HepG2 (cell line): ENCODE measurements around the gene DLG1. TPM values are rescaled to one million over a fixed set of nuclear protein-coding genes. Genes with fewer than 3 reads are reported as not detected.

Experiments used
- ATAC-seq: fragments of 200-7000 bp; cut with Tn5 transposase; 3 replicates; pipeline ENCODE4 v1.9.1; 2020; ENCODE audit warnings: mild to moderate bottlenecking, moderate library complexity
- Bru-seq: library from RNA; stranded (reverse); fragments of 400-500 nt; gene quantifications from one replicate; lab custom pipeline; 2021; lab: Mats Ljungman, UMichigan
- BruChase-seq, 2 experiments: library from RNA; stranded (reverse); fragments of 400-500 nt; gene quantifications; one replicate each; lab custom pipeline; 2021; lab: Mats Ljungman, UMichigan
- BruUV-seq: library from RNA; stranded (reverse); fragments of 400-500 nt; replicated peaks from 2 replicates; lab custom pipeline; 2021; lab: Mats Ljungman, UMichigan
- CTCF ChIA-PET: fragments of 300-600 bp; formaldehyde crosslinking; extraction: SDS; loops from one replicate; lab custom pipeline; 2021; ENCODE audit warnings: low total read pairs, inconsistent platforms, low intra/inter-chr PET ratio; lab: Yijun Ruan, JAX
- POLR2A ChIA-PET: fragments of 350-600 bp; sonication (Branson Sonifier 250); formaldehyde crosslinking; loops from one replicate; lab custom pipeline; 2020; ENCODE audit warnings: antibody characterized with exemption, inconsistent platforms; lab: Yijun Ruan, JAX
- DNase-seq: peaks from one replicate; pipeline ENCODE4 v3.0.0-alpha.2; 2015; ENCODE audit warnings: low spot score
- FAIRE-seq: peaks from 3 replicates; lab custom pipeline; 2011; peaks lifted over from hg19 to GRCh38; lab: Jason Lieb, UNC
- H2AFZ ChIP-seq: one replicate; pipeline ENCODE4 v1.6.1; 2011; ENCODE audit warnings: low read length, inconsistent platforms
- H3K27ac ChIP-seq: fragments of 300-600 bp; 3 replicates; pipeline ENCODE4 v1.8.0; 2011; ENCODE audit warnings: mixed run types, mild to moderate bottlenecking, mixed read lengths, low read length, inconsistent platforms; ENCODE audit not compliant: insufficient read depth; ENCODE audit errors: extremely low read length
- H3K27me3 ChIP-seq, 2 experiments: fragments of 200-600 bp in 1 of 2; 2 replicates in 1 of 2; 3 replicates in 1 of 2; pipeline versions ENCODE4 v1.6.0 to v1.8.0; 2011; ENCODE audit warnings: low read length in 2 of 2, mild to moderate bottlenecking in 2 of 2, moderate library complexity in 2 of 2, inconsistent platforms in 1 of 2; ENCODE audit not compliant: insufficient read depth in 2 of 2, control insufficient read depth in 1 of 2
- H3K36me3 ChIP-seq, 2 experiments: fragments of 200-600 bp in 1 of 2; replicated peaks in 1 of 2; 2 replicates in 1 of 2; 3 replicates in 1 of 2; pipeline versions ENCODE4 v1.5.1 to v1.8.0; 2011; ENCODE audit warnings: low read length in 2 of 2, inconsistent platforms in 1 of 2; ENCODE audit not compliant: insufficient read depth in 2 of 2, control insufficient read depth in 1 of 2
- H3K4me1 ChIP-seq: 2 replicates; pipeline ENCODE4 v1.5.1; 2012; ENCODE audit warnings: low read length, inconsistent platforms; ENCODE audit not compliant: insufficient read depth
- H3K4me2 ChIP-seq: 2 replicates; pipeline ENCODE4 v1.6.0; 2011; ENCODE audit warnings: low read depth, low read length, inconsistent platforms
- H3K4me3 ChIP-seq, 3 experiments: fragments of 200-600 bp in 1 of 3; sonication (generic), shearing (Covaris generic) in 1 of 3; replicated peaks in 1 of 3; 2 replicates each; pipeline ENCODE4 v1.5.1; 2011 to 2016; ENCODE audit warnings: low read length in 3 of 3, inconsistent platforms in 2 of 3, low read depth in 2 of 3, mild to moderate bottlenecking in 2 of 3, control low read depth in 1 of 3, mixed read lengths in 1 of 3; ENCODE audit not compliant: insufficient read depth in 1 of 3
- H3K79me2 ChIP-seq: one replicate; pipeline ENCODE4 v1.6.1; 2011; ENCODE audit warnings: low read length, inconsistent platforms; ENCODE audit not compliant: insufficient read depth
- H3K9ac ChIP-seq: 2 replicates; pipeline ENCODE4 v1.6.0; 2011; ENCODE audit warnings: mild to moderate bottlenecking, low read depth, low read length, inconsistent platforms; ENCODE audit not compliant: insufficient read depth
- H3K9me3 ChIP-seq: 2 replicates; pipeline ENCODE4 v1.5.1; 2012; ENCODE audit warnings: mild to moderate bottlenecking, low read length
- H4K20me1 ChIP-seq: 2 replicates; pipeline ENCODE4 v1.6.0; 2011; ENCODE audit warnings: inconsistent platforms, mild to moderate bottlenecking, low read length, moderate library complexity; ENCODE audit not compliant: insufficient read depth
- DMAP1 ChIP-seq: IDR thresholded peaks from 2 replicates; pipeline ENCODE4 v1.6.1; 2016
- FOXK1 ChIP-seq: sonication (generic); formaldehyde crosslinking; IDR thresholded peaks from 2 replicates; pipeline ENCODE4 v1.4.0; 2020; ENCODE audit warnings: low read depth, missing genetic modification reagents, borderline replicate concordance
- HNF4A ChIP-seq: sonication (generic); formaldehyde crosslinking; IDR thresholded peaks from 2 replicates; pipeline ENCODE4 v1.4.0; 2020; ENCODE audit warnings: missing genetic modification reagents
- LBX2 ChIP-seq: sonication (generic); formaldehyde crosslinking; IDR thresholded peaks from 2 replicates; pipeline ENCODE4 v1.5.0; 2020; ENCODE audit warnings: missing genetic modification reagents, mild to moderate bottlenecking, borderline replicate concordance
- NR2F1 ChIP-seq, 2 experiments: fragments of 450-650 bp in 1 of 2; formaldehyde crosslinking in 1 of 2; IDR thresholded peaks; 2 replicates each; pipeline versions ENCODE4 v1.5.0 to v1.6.1; 2016 to 2020; ENCODE audit warnings: mild to moderate bottlenecking in 1 of 2, missing compliant biosample characterization in 1 of 2, missing genetic modification reagents in 1 of 2, moderate library complexity in 1 of 2
- RARG ChIP-seq: sonication (generic); formaldehyde crosslinking; IDR thresholded peaks from 2 replicates; pipeline ENCODE4 v1.4.0; 2020; ENCODE audit warnings: low read depth, mild to moderate bottlenecking, missing genetic modification reagents
- SMC3 ChIP-seq: IDR thresholded peaks from 2 replicates; pipeline ENCODE4 v1.6.1; 2011; ENCODE audit warnings: low read length, improper control_type of control experiment
- SP5 ChIP-seq: IDR thresholded peaks from 2 replicates; pipeline ENCODE4 v1.6.1; 2016; ENCODE audit warnings: low read depth, borderline replicate concordance
- TCF12 ChIP-seq, 2 experiments: fragments of 450-650 bp in 1 of 2; sonication (generic) in 1 of 2; formaldehyde crosslinking in 1 of 2; IDR thresholded peaks; 2 replicates each; pipeline versions ENCODE4 v1.6.1 to v1.8.0; 2017 to 2022; ENCODE audit warnings: antibody characterized with exemption in 1 of 2, mild to moderate bottlenecking in 1 of 2, missing genetic modification reagents in 1 of 2, moderate library complexity in 1 of 2
- ZBTB34 ChIP-seq: sonication (generic); formaldehyde crosslinking; IDR thresholded peaks from 2 replicates; pipeline ENCODE4 v1.8.0; 2022; ENCODE audit warnings: mild to moderate bottlenecking, missing genetic modification reagents
- ZBTB37 ChIP-seq: sonication (generic); formaldehyde crosslinking; IDR thresholded peaks from 2 replicates; pipeline ENCODE4 v1.4.0; 2020; ENCODE audit warnings: mild to moderate bottlenecking, missing genetic modification reagents
- ZMYM3 ChIP-seq: sonication (generic); formaldehyde crosslinking; IDR thresholded peaks from 2 replicates; pipeline ENCODE4 v1.5.1; 2020; ENCODE audit warnings: mild to moderate bottlenecking, missing genetic modification reagents
- ZNF670 ChIP-seq: sonication (generic); formaldehyde crosslinking; IDR thresholded peaks from 2 replicates; pipeline ENCODE4 v1.8.0; 2022; ENCODE audit warnings: mild to moderate bottlenecking, missing genetic modification reagents, borderline replicate concordance
- ZNF850 ChIP-seq: sonication (generic); formaldehyde crosslinking; conservative IDR thresholded peaks from 2 replicates; pipeline ENCODE4 v1.9.0; 2021; ENCODE audit warnings: mild to moderate bottlenecking, missing genetic modification reagents
- WGBS: methylation state at CpG from one replicate; pipeline ENCODE4 v1.1.6; 2017; ENCODE audit warnings: low lambda C conversion rate; 5-methylcytosine and 5-hydroxymethylcytosine counted together
- in situ Hi-C: cut with HindIII; loops from 2 replicates; pipeline ENCODE4 v1.10.0; 2017; ENCODE audit warnings: low pct_unique_long_range_greater_than_20kb; ENCODE audit not compliant: extremely low pct_ligation_motif_present
- intact Hi-C: fragments of 100-400 bp; cut with micrococcal nuclease; formaldehyde crosslinking; loops from one replicate; pipeline ENCODE4 v1.10.0; 2022; ENCODE audit not compliant: unreplicated experiment
- long read RNA-seq, 2 experiments: library from RNA in 1 of 2; library from polyadenylated mRNA in 1 of 2; stranded (forward) in 1 of 2; unstranded in 1 of 2; transcript quantifications; one replicate each; pipeline ENCODE4 v2.0.0, GENCODE V29; 2019 to 2022
- polyA minus RNA-seq, 3 experiments: library from RNA; depleted of rRNA, polyadenylated mRNA; stranded (reverse); fragments of >200 nt; gene quantifications; 2 replicates each; pipeline ENCODE4 v1.2.3, GENCODE V29; 2011; ENCODE audit warnings: low replicate concordance in 1 of 3
- polyA plus RNA-seq, 8 experiments: library from polyadenylated mRNA; depleted of rRNA in 3 of 8; stranded (reverse) in 7 of 8; unstranded in 1 of 8; fragments of >200 nt; fragmentation: Illumina TruSeq in 4 of 8; extraction: Trizol in 4 of 8; gene quantifications; 2 replicates each; pipeline versions ENCODE4 v1.2.1 to v1.2.3, GENCODE V29; 2011 to 2016; ENCODE audit warnings: low read depth in 4 of 8, missing spikeins in 1 of 8, mixed read lengths in 1 of 8; ENCODE audit not compliant: insufficient read depth in 1 of 8
- total RNA-seq, 5 experiments: library from RNA; depleted of rRNA; stranded (reverse); fragments of >200 nt; fragmentation: Illumina TruSeq; extraction: Trizol; gene quantifications; 2 replicates each; pipeline ENCODE4 v1.2.3, GENCODE V29; 2016; ENCODE audit warnings: low read depth in 1 of 5

Gene DLG1
- 104 and 105 TPM in 2 replicates for total RNA-seq (2016; rRNA removed; fragmentation: Illumina TruSeq; extraction: Trizol)
- total RNA-seq (2016; cell fraction: cytosol; rRNA removed; fragmentation: Illumina TruSeq; extraction: Trizol; ENCODE audit: low read depth), result 40.0 and 44.2 TPM in 2 replicates
- 102 and 106 TPM in 2 replicates for total RNA-seq (2016; cell fraction: insoluble cytoplasmic fraction; rRNA removed; fragmentation: Illumina TruSeq; extraction: Trizol)
- 33.5 and 37.5 TPM in 2 replicates for total RNA-seq (2016; cell fraction: membrane; rRNA removed; fragmentation: Illumina TruSeq; extraction: Trizol)
- 208 and 219 TPM in 2 replicates for total RNA-seq (2016; cell fraction: nucleus; rRNA removed; fragmentation: Illumina TruSeq; extraction: Trizol)
- polyA plus RNA-seq (2011; rRNA removed), result 30.4 and 30.5 TPM in 2 replicates
- polyA plus RNA-seq (2011; cell fraction: cytosol; rRNA removed), result 7.7 and 13.1 TPM in 2 replicates
- polyA plus RNA-seq (2011; cell fraction: nucleus; rRNA removed), result 38.0 and 75.0 TPM in 2 replicates
- polyA plus RNA-seq (2012), result 34.1 and 38.3 TPM in 2 replicates
- 3.7 and 3.9 TPM in 2 replicates for polyA plus RNA-seq (2016; cell fraction: cytosol; fragmentation: Illumina TruSeq; extraction: Trizol; ENCODE audit: low read depth)
- polyA plus RNA-seq (2016; cell fraction: insoluble cytoplasmic fraction; fragmentation: Illumina TruSeq; extraction: Trizol; ENCODE audit: low read depth), result 67.8 and 68.9 TPM in 2 replicates
- polyA plus RNA-seq (2016; cell fraction: membrane; fragmentation: Illumina TruSeq; extraction: Trizol; ENCODE audit: low read depth), result 10.5 and 12.7 TPM in 2 replicates
- 110 and 123 TPM in 2 replicates for polyA plus RNA-seq (2016; cell fraction: nucleus; fragmentation: Illumina TruSeq; extraction: Trizol; ENCODE audit: insufficient read depth, low read depth)
- 42.3 and 46.0 TPM in 2 replicates for polyA minus RNA-seq (2011; rRNA and poly(A)+ RNA removed; ENCODE audit: low replicate concordance)
- 23.2 and 29.7 TPM in 2 replicates for polyA minus RNA-seq (2011; cell fraction: cytosol; rRNA and poly(A)+ RNA removed)
- 241 and 244 TPM in 2 replicates for polyA minus RNA-seq (2011; cell fraction: nucleus; rRNA and poly(A)+ RNA removed)
- Bru-seq, nascent RNA, result percentile 96 among the genes with signal in this experiment
- percentile 85 among the genes with signal in this experiment for BruChase-seq, experiment 1, labeled RNA remaining after a 6-hour chase
- percentile 93 among the genes with signal in this experiment for BruChase-seq, experiment 2, labeled RNA remaining after a 2-hour chase
- long read RNA-seq, experiment 1, partial matches to known transcripts, result 4 of 11 reads
- long read RNA-seq, experiment 1, other reads (novel, unspliced or antisense), result 7 of 11 reads
- long read RNA-seq, experiment 2, partial matches to known transcripts, result 5 of 36 reads
- long read RNA-seq, experiment 2, other reads (novel, unspliced or antisense), result 31 of 36 reads

- peak within 1 kb of the TSS; percentile 98 for H3K27ac ChIP-seq
- H3K4me3 ChIP-seq, result peak within 1 kb of the TSS; percentile 91 to 95 (median 94)
- peaks cover 53% of the 10 kb centered on the region for H3K4me1 ChIP-seq
- H3K9ac ChIP-seq, result peak within 1 kb of the TSS; percentile 93
- H4K20me1 ChIP-seq, result peaks cover 20% of the 10 kb centered on the region
- FAIRE-seq (peak; percentile 73), DNase-seq (peak; percentile 88), ATAC-seq (peak; percentile 78)
- no peaks in the 10 kb centered on the region; a peak in 1 of 5 replicates for H3K27me3 ChIP-seq
- H2AFZ ChIP-seq, result peak within 1 kb of the TSS; percentile 93
- H3K79me2 ChIP-seq, result peaks cover 39% of the 10 kb centered on the region
- no peaks in the 10 kb centered on the region for H3K9me3 ChIP-seq
- BruUV-seq, result no TSS peak
- intact Hi-C loops (loop anchor here (2.0 to 5.0 kb wide), 4 partner anchors 41 to 204 kb away; no protein-coding TSS in a partner anchor), in situ Hi-C loops (loop anchor here (5.0 to 10.0 kb wide), 2 partner anchors 64 to 206 kb away; no protein-coding TSS in a partner anchor)
- 2% methylated on average over 5 of the region's 29 CpGs for WGBS
- H3K4me2 ChIP-seq, result peak within 1 kb of the TSS; percentile 89
- H3K36me3 ChIP-seq, result peaks cover 0 to 1% of the 10 kb centered on the region in 2 experiments; a peak in 1 of 5 replicates
- ChIA-PET POLR2A (interaction anchor here (0.5 to 2.9 kb wide), 19 partner anchors 8 to 223 kb away, joined by 3 to 32 read pairs (median 5); no protein-coding TSS in a partner anchor), CTCF (no interaction called here)
- TF ChIP-seq ZNF850 (CRISPR knock-in tag) (0 out of 2 replicates have a peak, but pooled peaks have one; percentile 32), ZNF670 (CRISPR knock-in tag) (peak; percentile 76; the same call in 1 of the 2 replicates), TCF12 (IDR thresholded peaks at IDR 0.05) (no peak), TCF12 (CRISPR knock-in tag; IDR thresholded peaks at IDR 0.05) (peak; percentile 3; the same call in 1 of the 2 replicates), SP5 (CRISPR knock-in tag) (peak; percentile 82), ZBTB37 (CRISPR knock-in tag) (no peak), SMC3 (no peak; the same call in 1 of the 2 replicates), HNF4A (CRISPR knock-in tag) (peak; percentile 2), ZBTB34 (CRISPR knock-in tag) (no peak), LBX2 (CRISPR knock-in tag) (peak; percentile 64; the same call in 1 of the 2 replicates), FOXK1 (CRISPR knock-in tag) (no peak), RARG (no peak), DMAP1 (CRISPR knock-in tag) (peak; percentile 32; the same call in 1 of the 2 replicates), NR2F1 (CRISPR knock-in tag; IDR thresholded peaks at IDR 0.05) (no peak), ZMYM3 (CRISPR knock-in tag) (peak; percentile 23; the same call in 1 of the 2 replicates)
Measured at GRCh38 chr3:197298341-197298944, at the start of gene DLG1. TSS of gene DLG1 (minus strand) at chr3:197298612. CDS start at chr3:197297204, 1,408 bp downstream.
